Tibial artery (tissue), 4 donors: Measurements from ENCODE around the gene SLC6A7.

Experiments used
- DNase-seq, 2 donors: peaks; one replicate each; pipeline ENCODE4 v3.0.0-alpha.2; 2019
- H3K27ac ChIP-seq, 2 donors: fragments of 200-600 bp; sonication (generic) in 1 of 2; 1 replicate in 1 of 2; 2 replicates in 1 of 2; pipeline ENCODE4 v1.5.1; 2018 to 2019; ENCODE audit warnings: mild to moderate bottlenecking in 1 of 2
- H3K27me3 ChIP-seq, 2 donors: fragments of 200-600 bp; sonication (generic) in 1 of 2; one replicate each; pipeline versions ENCODE4 v1.5.1 to v1.6.0; 2016 to 2019
- H3K36me3 ChIP-seq, 3 donors: fragments of 200-600 bp; sonication (generic) in 2 of 3; one replicate each; pipeline ENCODE4 v1.5.1; 2016 to 2019; ENCODE audit warnings: mild to moderate bottlenecking in 2 of 3
- H3K4me1 ChIP-seq, 4 donors: fragments of 200-600 bp; sonication (generic) in 2 of 4; 1 replicate in 3 of 4; 2 replicates in 1 of 4; pipeline ENCODE4 v1.5.1; 2016 to 2019
- H3K4me3 ChIP-seq, 2 donors: fragments of 200-600 bp; sonication (generic) in 1 of 2; 1 replicate in 1 of 2; 2 replicates in 1 of 2; pipeline ENCODE4 v1.5.1; 2018 to 2019; ENCODE audit warnings: mild to moderate bottlenecking in 2 of 2
- H3K9me3 ChIP-seq, 3 donors: fragments of 200-600 bp; sonication (generic) in 1 of 3; one replicate each; pipeline ENCODE4 v1.5.1; 2016 to 2019
- intact Hi-C: fragments of 100-400 bp; cut with DNase I; formaldehyde crosslinking; loops from one replicate; pipeline ENCODE4 v1.15.0; 2023; ENCODE audit warnings: low total_unique reads
- TF ChIP-seq, protein P1 (sequence below), 2 experiments: fragments of 200-600 bp in 1 of 2; fragments of 450-650 bp in 1 of 2; IDR thresholded peaks; one replicate each; pipeline ENCODE4 v1.5.1; 2017 to 2019; ENCODE audit warnings: antibody characterized with exemption in 2 of 2, mild to moderate bottlenecking in 1 of 2, moderate library complexity in 1 of 2

SLC6A7 gene

DNA sequence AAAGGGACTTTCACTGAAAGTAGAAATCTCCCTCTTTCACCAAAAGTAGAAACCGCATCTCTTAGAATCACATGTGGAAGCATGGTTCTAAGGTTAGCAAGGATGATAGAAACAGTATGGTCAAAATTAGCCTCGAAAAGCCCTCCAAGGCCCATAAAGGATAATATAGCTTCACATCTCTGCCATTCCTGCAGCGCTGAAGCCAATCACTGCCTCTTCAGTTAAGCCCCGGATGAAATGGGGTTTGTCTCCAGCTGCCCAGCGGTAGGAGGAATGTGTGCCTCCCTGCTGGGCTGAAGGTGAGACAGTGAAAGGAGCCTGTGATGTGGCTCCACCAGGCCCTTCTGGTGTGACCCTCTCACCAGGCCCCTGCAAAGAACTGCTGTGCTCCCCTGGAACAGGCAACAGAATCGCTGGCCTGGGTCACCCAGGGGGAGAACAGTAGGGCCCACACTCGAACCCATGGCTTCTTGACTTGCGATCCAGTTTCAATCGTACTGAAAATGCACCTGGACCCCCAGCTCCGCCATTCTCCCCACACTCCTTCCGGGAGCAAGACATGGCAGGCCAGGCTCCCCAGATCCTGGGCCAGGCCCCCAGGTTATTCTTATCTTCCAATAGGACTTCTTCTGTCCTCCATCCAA is 52.5 kb downstream of the SLC6A7 start:
- TF ChIP-seq, protein P1, sequence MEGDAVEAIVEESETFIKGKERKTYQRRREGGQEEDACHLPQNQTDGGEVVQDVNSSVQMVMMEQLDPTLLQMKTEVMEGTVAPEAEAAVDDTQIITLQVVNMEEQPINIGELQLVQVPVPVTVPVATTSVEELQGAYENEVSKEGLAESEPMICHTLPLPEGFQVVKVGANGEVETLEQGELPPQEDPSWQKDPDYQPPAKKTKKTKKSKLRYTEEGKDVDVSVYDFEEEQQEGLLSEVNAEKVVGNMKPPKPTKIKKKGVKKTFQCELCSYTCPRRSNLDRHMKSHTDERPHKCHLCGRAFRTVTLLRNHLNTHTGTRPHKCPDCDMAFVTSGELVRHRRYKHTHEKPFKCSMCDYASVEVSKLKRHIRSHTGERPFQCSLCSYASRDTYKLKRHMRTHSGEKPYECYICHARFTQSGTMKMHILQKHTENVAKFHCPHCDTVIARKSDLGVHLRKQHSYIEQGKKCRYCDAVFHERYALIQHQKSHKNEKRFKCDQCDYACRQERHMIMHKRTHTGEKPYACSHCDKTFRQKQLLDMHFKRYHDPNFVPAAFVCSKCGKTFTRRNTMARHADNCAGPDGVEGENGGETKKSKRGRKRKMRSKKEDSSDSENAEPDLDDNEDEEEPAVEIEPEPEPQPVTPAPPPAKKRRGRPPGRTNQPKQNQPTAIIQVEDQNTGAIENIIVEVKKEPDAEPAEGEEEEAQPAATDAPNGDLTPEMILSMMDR (IDR thresholded peaks at IDR 0.05), result no peak
- H3K36me3 ChIP-seq, result no peaks in the 10 kb centered on the region
- intact Hi-C loops, result no loop called here
- peaks cover 0 to 17% (median 13%) of the 10 kb centered on the region in 4 donors for H3K4me1 ChIP-seq
- no peaks in the 10 kb centered on the region for H3K27me3 ChIP-seq
- DNase-seq, result no peak
- no peaks in the 10 kb centered on the region for H3K9me3 ChIP-seq
- H3K27ac ChIP-seq, result no peak overlapping the region
- H3K4me3 ChIP-seq, result no peak overlapping the region

DNA sequence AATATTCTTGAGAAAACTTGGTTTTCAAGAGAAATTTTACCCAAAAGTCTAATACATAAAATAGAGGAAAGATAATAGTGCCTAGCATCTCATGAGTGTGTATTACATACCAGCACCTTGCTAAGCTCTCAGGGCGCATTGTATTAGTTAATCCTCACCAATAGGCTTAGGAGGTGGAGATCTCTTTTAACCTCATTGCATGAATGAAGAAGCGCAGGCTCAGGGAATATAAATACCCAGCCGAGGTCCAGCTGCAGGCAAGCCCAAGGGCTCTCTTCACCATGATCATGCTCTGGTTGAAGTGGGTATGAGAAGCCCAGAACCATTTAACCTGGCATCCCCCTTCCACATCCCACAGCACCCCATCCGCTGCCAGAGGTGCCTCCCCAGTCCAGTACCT is 53.7 kb downstream of the SLC6A7 start:
- Histone ChIP-seq H3K27me3 (no peaks in the 10 kb centered on the region), H3K27ac (no peak overlapping the region), H3K36me3 (no peaks in the 10 kb centered on the region), H3K4me3 (no peak overlapping the region), H3K9me3 (no peaks in the 10 kb centered on the region), H3K4me1 (peaks cover 0 to 17% (median 13%) of the 10 kb centered on the region in 4 donors)
- intact Hi-C loops, result no loop called here
- no peak for DNase-seq
- TF ChIP-seq, protein P1 (IDR thresholded peaks at IDR 0.05), result no peak

DNA sequence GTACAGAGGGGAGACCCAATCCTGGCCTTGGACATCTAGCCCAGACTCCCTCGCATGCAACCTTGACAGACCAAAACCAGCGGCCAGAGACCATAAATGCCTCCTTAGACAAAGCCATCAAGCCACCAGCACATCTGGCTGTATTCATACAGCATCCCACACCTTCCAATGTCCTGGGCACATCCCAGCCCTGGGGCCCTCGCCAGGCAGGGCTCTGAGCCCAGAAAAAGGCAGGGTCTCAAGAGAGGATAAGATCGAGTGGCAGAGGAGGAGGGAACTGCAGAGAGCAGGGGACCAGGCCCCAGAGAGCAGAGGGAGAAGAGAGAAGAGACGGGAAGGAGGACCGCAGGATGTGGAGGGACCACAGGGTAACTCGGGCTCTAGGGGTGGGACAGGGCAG is 54.3 kb downstream of the SLC6A7 start:
- TF ChIP-seq, protein P1 (IDR thresholded peaks at IDR 0.05), result no peak
- Histone ChIP-seq H3K4me3 (no peak overlapping the region), H3K27me3 (no peaks in the 10 kb centered on the region), H3K36me3 (no peaks in the 10 kb centered on the region), H3K9me3 (no peaks in the 10 kb centered on the region), H3K27ac (no peak overlapping the region), H3K4me1 (peaks cover 0 to 17% (median 13%) of the 10 kb centered on the region in 4 donors)
- no peak for DNase-seq
- intact Hi-C loops, result no loop called here

DNA sequence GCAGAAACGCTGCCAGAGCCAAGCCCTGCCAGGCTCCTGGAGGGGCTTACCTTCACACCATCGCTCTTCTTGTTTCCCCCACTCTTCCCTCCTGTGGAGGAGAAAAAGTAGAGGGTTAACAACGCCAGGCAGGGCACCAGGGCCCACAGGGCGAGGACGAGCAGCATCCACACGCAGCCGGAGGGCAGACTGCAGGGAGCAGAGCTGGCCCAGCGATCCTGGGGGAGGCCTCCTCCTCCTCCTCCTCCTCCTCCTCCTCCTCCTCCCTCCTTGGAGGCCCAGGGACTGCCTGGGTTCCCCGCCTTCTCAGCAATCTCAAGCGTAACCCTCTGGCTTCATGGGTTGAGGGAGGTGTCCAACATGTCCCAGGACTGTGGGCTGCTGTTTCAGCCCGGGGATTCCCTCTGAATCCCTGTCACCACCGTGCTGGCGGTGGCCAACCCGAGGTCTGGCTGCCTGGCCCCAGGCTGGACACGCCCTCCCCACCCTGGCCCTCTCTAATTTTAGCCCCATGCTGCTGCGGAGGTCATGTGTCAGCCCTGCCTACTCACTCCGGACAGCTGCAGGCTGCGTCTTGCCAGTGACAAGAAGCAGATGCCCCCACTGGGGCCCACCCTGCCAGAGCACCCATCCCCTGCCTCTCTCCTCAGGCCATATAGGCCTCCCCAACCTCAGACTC is 55.4 kb downstream of the SLC6A7 start:
- intact Hi-C loops, result no loop called here
- H3K27me3 ChIP-seq, result no peaks in the 10 kb centered on the region
- peaks cover 0 to 17% (median 13%) of the 10 kb centered on the region in 4 donors for H3K4me1 ChIP-seq
- peak overlapping the region in 1 of 2 donors; percentile 0 for H3K4me3 ChIP-seq
- H3K36me3 ChIP-seq, result no peaks in the 10 kb centered on the region
- H3K9me3 ChIP-seq, result no peaks in the 10 kb centered on the region
- TF ChIP-seq, protein P1 (IDR thresholded peaks at IDR 0.05), result no peak
- peak overlapping the region in 1 of 2 donors; percentile 33 for H3K27ac ChIP-seq
- DNase-seq, result peak in 1 of 2 donors; percentile 83

DNA sequence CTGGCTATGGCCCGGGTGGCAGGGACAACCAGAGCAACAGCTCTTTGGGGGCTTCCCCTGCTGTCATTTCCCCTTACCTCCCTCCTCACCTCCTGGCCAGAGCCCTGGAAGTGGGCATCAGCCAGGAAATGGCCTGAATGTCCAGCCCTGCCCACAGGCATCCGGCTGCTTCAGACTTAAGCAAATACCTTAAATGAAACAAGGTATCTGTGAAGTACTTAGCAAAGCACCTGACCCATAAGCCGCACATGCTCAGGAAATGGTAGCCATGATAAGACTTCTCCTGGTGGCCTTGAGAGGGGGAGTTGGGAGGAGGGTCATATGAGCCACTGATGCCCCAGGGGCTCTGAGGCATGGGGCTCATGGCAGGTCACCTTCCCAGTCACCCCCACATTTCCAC is 55.9 kb downstream of the SLC6A7 start:
- Histone ChIP-seq H3K27ac (peak overlapping the region in 1 of 2 donors; percentile 33), H3K9me3 (no peaks in the 10 kb centered on the region), H3K27me3 (no peaks in the 10 kb centered on the region), H3K4me1 (peaks cover 0 to 17% (median 13%) of the 10 kb centered on the region in 4 donors), H3K36me3 (no peaks in the 10 kb centered on the region), H3K4me3 (peak overlapping the region in 1 of 2 donors; percentile 0)
- TF ChIP-seq, protein P1 (IDR thresholded peaks at IDR 0.05), result no peak
- DNase-seq, result no peak
- intact Hi-C loops, result no loop called here
